GM19463 (cell line): ENCODE data around the gene PRKN.

Experiments used
- ATAC-seq: cut with Tn5 transposase; IDR thresholded peaks from one replicate; pipeline ENCODE4 v1.9.1; 2021; ENCODE audit warnings: mild to moderate bottlenecking, moderate library complexity; ENCODE audit not compliant: unreplicated experiment

Gene PRKN

DNA sequence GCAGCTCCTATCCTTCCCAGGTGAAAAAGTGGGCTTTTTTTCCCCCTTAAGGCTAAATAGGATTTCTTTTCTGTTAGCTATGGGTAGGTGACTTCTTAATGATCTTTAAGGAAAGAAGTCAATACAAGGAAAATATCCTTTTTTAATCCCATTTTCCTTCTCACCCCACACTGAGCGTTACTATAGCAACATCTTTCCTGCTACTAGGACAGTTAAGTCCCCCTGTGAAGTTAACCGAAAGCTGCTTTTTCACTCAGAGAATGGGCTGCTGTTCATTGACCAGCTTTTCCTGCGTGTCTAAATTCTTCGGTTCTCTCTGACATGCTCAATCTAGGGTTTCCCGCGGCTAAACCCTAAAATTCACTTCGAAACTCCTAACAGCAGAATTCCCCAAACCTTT is 1280.6 kb downstream of the PRKN start:
- ATAC-seq = no peak

DNA sequence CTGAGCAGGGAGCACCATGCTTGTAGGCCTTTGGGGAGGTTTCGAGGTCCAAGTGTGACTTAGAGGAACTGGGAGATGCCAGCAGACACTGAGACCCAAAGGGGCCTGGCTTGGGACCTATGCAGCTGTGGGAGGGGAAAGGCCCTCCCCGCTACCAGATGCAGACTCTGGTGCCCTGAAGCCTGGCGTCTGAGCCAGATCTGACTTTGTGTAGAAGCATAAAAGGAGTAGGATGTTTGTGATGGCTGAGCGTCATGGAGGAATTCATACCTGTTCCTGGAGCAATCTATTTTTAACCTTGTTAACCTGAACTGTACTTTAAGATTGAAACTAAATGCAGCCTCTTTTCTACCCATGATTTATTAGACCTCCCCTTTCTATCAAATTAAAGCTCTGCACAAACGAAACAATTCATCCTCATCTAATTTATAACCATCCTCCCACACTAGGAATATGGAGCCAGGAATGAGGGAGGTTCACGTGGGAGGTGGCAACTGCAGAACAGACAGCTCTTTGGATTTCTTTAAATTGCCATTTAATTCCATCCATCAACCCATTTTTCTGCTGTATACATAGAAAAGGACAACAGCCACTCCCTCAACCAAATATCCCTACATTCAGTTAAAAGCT is 1281.2 kb downstream of the PRKN start:
- ATAC-seq = no peak

DNA sequence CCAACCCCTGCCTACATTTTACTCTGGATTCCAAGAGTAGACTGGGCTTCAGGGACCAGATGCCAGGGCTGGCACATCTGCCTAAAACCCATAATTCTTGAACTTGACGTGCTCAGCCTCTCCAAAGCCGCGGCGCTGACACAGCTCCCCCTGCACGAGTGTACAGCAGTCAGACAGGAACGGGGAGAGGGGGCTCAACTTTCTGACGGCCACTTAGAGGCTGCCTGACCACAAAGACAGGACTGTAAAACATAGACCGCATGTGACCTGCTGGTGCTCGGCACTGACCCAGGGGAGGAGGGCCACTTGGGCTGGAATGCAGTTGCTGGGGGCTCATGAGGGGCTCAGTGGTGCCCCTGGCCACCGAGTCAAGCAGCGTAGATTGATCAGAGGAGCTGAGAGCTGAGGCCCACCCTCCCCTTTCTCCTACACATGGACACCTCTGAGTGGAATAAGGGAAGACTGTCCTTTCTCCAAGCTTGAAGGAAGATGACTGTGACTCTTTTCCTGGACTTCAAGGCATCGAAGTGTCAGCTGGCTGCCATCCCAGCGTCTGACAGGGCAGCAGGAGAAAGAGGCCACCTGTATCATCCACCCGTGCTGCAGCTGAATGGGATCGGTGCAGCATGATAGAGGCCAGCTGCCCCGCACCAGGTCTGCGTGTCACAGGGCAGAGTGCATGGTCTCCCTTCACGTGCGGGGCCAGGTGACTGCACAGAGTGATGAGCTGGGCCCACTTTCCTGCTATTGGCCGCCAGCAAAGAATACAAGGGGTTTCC is 1282.4 kb downstream of the PRKN start:
- ATAC-seq = no peak

DNA sequence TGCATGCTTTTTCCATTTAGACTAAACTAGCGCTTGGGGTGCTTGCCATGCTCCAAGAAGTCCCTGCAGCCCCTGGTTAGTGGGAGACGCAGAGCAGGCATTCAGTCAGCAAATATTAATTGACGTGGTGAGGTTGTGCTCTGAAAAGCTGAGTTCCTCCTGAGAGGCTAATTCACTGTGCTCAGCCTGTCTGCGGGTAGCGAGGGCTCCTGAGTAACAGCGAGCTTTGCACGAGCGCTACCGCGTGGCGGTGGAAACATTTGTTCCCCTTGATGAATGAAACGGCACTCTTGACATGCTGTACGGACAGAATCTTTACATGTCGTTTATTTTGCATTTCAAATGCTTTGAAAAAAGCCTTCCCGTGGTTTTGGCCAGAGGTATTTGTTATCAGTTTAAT is 1283.1 kb downstream of the PRKN start:
- peak; percentile 47 for ATAC-seq

DNA sequence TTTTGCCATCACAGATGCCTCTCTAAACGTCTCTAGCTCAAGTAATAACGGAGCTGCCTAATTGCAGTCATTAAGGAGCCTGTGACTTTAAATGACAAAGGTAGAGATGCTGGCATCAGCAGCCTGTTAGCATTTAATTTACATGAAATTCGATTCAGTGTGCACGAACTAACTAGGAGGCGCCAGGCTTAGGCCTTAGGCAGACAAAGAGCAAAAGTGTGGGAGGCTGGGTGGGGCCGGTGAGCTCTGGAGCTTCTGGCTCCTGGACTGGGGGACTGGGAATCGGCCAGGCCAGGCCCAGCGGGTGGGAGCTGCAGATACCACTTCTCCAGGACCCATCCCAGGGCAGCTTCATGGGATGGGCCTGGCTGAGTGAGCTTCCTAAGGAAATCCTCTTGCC is 1283.7 kb downstream of the PRKN start:
- no peak for ATAC-seq

DNA sequence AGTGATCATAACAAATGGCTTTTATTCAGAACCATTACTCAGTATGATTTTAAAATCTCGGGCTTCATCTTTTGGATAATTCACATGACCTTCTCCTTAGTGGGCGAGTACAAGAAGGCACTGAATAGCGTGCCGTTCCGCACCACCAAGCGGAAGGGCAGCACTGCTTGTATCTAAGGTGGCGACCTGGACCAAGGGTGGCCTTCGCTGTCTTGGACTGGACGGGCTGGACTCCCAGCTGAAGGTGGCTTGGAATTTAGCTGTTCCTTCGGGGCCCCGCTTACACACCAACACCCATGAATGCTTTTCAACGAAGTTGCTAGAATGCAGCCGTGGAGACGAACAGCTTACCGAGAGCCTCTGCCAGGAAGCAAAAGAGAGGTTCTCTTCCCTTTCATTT is 1285.1 kb downstream of the PRKN start:
- ATAC-seq = no peak

DNA sequence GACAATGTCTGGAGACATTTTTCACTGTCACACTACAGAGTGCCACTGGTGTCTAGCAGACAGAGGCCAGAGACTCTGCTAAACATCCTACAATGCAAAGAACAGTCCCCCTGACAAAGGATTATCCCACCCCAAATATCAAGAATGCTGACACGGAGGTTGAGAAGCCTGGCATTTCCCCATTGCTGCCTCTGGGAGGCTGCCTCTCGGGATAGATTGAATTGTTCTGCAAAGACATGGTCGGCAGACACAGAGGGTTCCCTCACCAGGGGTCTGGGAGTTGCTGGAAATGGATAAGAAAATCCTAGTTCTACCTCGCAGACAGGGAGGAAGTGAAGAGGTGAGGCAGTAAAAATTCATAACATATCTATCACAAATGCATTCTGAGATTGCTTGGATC is 1287.3 kb downstream of the PRKN start:
- no peak for ATAC-seq

DNA sequence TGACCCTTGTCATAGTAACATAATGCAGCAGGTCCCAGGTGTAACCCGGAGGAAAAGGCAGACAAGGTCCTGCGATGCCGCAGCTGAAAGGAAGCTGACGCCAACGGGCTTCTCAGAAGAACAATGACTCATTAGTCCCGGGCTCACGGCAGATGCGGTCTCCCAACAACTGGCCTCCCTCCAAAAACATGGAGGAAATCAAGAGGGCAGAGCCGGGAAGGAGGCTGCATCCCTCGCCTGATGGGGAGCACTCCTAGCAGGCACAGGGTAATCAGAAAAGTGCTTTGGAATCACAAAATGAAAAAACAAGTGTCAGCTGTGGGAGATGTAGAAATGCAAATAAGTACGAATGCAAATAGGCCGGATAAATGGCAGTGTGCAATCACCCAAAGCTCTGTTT is 1288.5 kb downstream of the PRKN start:
- no peak for ATAC-seq

DNA sequence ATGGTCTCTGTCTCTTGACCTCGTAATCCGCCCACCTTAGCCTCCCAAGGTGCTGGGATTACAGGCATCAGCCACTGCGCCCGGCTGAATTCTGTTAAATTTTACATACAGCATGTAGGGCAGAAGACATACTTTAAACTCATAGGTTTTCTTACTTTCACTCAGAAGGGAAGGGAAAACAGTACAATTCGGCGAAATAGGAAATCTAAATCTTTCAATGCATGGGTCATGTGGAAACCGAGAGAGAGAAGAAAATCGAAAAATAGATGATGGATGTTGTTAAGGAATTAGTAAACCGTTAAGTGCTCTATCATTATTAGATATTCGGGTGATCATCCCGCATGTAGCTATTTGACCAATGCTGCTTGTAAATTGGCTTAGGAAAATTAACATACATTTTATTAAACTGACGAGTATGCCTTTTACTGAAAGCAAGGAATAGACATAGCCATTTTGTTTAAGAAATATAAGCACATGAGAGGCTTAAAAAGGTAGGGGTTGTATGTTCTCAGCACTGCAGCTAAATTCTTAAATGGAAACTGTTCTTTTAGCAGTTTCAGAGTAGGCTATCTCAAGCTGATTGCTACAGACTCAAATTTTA is 1289.0 kb downstream of the PRKN start:
- no peak for ATAC-seq

DNA sequence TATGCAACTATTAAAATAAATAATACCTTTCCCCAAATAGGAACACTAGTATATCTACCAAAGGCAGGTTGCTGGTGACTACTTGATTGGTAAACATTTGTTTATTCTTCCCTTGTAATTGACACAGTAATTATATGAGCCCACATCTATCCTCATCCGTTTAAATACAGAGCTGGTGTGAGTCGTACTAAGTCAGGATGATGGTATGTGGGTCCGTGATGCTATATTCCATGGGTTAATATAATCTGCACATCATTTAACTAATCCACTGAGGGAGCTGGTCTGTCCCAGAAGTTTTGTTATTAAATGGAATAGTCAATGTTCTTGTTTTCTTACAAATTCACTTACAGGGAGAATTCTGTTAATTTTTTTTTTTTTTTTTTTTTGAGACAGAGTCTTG is 1289.7 kb downstream of the PRKN start:
- ATAC-seq = no peak

DNA sequence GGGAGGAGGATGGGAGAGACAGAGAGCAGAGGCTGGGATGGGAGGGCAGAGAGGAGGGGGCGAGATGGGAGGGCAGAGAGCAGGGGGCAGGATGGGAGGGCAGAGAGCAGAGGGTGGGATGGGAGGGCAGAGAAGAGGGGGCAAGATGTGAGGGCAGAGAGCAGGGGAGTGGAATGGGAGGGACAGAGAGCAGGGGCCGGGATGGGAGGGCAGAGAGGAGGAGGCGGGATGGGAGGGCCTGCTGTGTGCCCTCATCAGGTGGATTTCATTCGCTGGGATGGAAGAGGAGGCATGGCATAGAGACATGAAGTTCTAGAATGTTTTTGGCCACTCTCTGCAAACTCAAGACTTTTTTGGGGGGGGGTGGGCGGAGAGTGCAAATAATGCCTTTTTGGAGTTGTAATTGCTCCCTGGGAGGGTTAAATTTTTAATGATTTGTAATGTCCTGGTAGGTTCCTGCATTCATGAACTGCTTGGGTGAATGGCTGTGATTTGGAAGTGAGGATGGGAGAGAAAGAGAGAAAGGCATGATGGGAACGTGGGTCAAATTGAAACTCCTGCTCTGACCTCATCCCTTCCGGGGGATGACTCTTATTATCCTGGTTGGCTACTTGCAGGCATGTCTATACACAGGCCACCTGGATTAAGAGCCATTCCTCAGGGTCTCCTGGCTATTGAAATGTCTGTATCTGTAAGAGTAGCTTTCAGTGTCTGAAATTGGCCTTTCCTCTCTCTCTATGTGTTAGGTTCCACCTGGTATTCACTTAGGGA is 1291.3 kb downstream of the PRKN start:
- ATAC-seq = no peak

DNA sequence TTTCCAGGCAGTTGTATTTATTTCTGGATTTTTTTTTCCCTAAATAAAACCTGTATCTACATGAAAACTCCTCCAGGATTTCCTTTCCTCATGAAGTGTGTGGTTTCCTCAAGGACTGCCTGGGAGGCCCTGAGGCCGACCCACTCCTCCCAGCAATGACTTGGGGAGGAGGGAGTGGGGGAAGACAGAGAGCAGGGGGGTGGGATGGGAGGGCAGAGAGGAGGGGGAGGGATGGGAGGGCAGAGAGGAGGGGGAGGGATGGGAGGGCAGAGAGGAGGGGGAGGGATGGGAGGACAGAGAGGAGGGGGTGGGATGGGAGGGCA is 1291.9 kb downstream of the PRKN start:
- no peak for ATAC-seq

DNA sequence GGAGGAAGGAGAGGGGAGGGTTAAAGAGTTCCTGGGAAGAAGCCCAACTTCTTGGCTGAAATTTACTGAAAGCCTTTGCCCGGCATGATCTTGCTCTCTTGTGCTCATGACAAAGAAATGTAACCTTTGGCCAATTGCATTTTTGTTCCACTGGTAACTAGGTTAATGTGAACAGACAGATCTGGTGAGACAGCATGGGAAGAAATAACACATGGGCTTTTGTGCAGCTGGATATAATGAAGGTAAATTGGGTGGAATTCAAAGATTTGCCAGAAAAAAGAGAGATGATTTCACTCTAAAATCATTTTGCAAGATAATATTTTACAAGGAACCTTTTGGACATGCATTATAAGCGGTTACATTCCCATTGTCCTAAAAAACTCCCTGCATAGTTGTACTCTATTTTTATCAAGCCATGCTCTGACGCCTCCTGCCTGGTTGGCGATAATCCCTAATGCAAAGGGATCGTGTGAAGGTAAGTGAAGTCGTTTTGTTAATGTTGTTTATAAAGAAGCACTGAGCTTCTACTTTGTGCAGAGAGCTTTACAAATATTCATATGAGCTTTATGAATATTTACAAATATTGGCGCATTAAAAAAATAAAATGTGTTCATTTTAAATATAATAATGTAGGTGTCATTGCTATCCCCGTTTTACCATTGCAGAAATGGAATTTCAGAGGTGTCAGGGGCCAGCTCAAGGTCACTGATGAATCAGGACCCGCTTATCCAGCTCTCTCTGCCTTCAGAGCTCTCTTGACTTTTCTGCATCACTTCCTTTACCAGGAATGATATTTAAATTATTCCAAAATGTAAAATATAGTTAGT is 1292.4 kb downstream of the PRKN start:
- no peak for ATAC-seq

DNA sequence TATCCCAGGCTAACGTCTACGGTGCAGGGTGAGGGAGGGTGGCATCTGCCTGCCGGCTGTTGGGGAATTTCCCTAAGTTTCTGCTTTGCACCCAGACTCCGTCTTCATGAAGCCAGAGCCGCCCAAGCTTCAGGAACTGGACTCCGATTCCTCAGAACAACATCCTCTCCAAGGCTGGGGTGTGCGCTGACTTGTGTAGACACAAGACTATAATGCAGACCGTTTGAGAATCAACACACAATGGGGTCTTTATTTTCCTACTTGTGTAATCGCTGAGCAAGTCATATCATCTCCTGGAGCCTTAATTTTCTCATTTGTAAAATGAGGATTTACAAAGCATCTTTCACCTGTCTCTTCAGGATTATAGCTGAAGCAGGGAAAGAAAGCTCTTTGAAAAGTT is 1293.2 kb downstream of the PRKN start:
- no peak for ATAC-seq

DNA sequence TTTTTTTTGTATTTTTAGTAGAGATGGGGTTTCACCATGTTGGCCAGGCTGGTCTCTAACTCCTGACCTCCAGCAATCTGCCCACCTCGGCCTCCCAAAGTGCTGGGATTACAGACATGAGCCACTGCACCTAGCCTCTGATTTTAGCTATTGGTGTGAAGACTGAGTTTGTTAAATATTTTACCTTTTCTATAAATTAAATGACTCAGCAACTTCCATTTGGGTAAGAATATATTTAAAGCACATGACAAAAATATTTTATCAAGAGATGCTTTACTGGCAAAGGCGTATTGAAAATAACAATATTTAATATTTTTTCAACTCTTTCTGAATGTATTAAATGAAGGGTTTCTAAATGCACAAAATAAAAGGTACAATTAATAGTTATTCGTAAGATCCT is 1295.0 kb downstream of the PRKN start:
- ATAC-seq = no peak

DNA sequence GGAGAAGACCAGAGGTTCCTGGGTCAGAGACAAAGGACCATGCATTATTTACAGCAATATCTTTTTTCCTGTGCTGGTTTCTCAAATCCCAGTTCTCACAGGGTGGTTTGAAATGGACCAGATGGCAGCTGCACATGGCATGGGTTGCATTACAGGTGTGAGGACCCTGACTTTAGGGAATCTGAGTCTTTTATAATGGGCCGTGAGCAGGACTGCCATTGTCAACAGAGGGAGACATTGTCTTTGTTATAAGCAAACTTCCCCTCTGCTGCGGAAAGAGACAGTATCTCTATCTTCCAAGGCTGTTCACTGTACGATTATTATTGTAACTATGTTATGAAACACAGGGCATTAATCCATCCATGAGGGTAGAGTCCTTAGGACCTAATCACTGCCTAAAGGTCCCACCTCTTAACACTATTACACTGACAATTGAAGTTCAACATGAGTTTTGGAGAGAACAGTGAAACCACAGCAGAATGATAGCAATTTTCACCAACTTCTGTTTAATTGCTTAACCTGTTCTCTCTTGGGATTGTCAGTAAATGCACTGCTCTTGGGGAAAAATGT is 1297.6 kb downstream of the PRKN start:
- ATAC-seq = no peak

DNA sequence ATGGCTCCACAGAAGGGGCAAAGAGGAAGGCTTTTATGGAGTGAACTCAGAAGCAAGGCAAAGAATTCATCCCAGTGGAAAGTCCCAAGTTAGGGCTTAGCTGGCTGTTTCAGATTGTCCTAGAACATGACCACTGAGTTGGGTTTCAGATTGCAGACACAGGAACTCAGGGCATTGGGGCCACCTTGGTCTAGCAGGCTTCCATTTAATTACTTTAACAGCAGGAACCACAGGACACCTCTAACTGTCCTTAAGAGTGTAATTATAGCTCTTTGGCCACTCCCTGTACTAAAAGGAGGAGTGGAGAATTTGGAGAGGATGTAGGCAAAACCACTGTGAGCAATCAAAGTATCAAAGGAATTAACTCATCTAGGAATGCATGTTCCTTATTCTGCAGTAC is 1303.1 kb downstream of the PRKN start:
- no peak for ATAC-seq

DNA sequence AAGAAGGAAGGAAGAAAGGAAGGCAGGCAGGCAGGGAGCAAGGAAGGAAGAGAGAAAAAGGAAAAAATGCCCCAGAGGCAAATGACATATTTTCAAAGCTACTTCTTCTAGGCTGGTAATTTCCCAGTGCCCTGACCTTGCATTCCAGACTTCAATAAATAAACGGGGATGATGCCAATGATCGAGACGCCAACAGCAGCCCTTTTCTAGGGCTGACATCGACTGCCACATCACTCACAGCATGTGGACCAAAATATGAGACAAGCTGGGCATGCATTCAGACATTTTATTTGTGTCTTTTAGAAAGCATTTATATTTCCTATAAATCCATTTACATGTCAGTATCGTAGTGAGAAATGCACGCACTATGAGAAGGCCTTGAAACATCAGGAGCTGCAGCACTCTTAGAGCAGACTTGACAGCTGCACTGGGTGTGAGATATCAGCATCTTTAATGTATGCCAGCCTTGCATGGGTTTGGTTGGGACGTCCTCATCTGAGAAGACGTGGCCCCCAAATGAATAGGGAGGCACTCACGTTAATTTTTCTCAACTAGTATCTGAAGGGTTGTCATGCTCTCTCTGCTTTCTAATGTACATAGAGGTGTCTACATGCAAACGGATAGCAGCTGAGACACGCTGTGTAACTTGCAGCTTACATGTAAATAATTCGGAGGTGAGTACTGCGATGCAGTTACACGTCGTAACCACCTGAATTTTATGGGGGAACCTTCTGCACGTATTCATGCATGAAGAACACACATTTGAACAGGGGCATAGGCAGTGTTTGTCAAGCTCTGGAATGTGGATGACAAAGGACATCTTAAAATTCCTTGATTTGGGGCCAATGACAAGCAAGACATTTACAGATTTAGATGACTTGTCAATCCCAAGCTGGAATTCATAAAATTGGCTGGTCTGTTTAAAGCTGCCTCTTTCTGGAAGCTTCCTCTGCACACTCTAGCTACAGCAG is 1304.6 kb downstream of the PRKN start:
- ATAC-seq = no peak

DNA sequence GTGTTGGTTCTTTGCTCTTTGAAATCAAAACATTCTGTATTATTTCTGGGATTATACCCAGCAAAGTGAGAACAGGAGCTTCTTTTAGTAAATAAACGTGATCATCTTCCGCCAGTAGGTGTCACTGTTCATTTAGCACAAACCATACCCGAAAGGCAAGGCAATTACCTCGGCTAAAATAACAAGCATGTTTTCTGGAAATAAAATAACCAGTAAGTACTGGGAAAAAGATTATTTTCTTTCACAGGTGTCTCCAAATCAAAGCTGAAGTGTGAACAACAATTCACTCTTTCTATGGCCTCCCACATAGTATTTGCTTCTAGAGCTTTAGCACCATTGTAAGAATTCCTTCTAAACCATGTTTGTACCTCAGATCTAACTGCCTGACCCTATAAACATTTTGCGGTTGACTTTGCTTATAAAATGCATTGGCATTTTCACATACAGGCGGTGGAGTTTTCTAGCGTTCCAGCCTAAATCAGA is 1309.1 kb downstream of the PRKN start:
- no peak for ATAC-seq
